Panc1 (cell line): ENCODE measurements around the gene RERGL. TPM values are rescaled to one million over a fixed set of nuclear protein-coding genes. Genes with fewer than 3 reads are reported as not detected.

Experiments
- ATAC-seq: fragments of 200-7000 bp; cut with Tn5 transposase; 2 replicates; pipeline ENCODE4 v1.9.1; 2020; ENCODE audit warnings: mild to moderate bottlenecking, moderate library complexity
- BruUV-seq: library from RNA; stranded (reverse); fragments of 400-500 nt; replicated peaks from 2 replicates; lab custom pipeline; 2021; lab: Mats Ljungman, UMichigan
- CTCF ChIA-PET: fragments of 300-600 bp; sonication (Branson Sonifier 250); formaldehyde crosslinking; loops from one replicate; lab custom pipeline; 2022; ENCODE audit warnings: antibody characterized with exemption; lab: Charles Lee
- POLR2A ChIA-PET: fragments of 300-600 bp; sonication (Branson Sonifier 250); formaldehyde crosslinking; loops from one replicate; lab custom pipeline; 2022; ENCODE audit warnings: antibody characterized with exemption; lab: Charles Lee
- DNase-seq: peaks from one replicate; pipeline ENCODE4 v3.0.0-alpha.2; 2010; ENCODE audit warnings: low read depth, low spot score
- H3K27ac ChIP-seq: 2 replicates; pipeline ENCODE4 v1.5.1; 2011; ENCODE audit warnings: mild to moderate bottlenecking, low read length, inconsistent platforms
- H3K27me3 ChIP-seq: fragments of 200-500 bp; sonication (Bioruptor generic); 2 replicates; pipeline ENCODE4 v1.6.0; 2014; ENCODE audit warnings: low read length, inconsistent platforms; ENCODE audit not compliant: control insufficient read depth, insufficient read depth
- H3K36me3 ChIP-seq: fragments of 200-500 bp; sonication (Bioruptor generic); 2 replicates; pipeline ENCODE4 v1.5.1; 2014; ENCODE audit warnings: inconsistent platforms, mild to moderate bottlenecking, low read length, moderate library complexity; ENCODE audit not compliant: control insufficient read depth, insufficient read depth
- H3K4me1 ChIP-seq: 2 replicates; pipeline ENCODE4 v1.5.1; 2011; ENCODE audit warnings: inconsistent platforms, mild to moderate bottlenecking, low read length, moderate library complexity; ENCODE audit not compliant: control insufficient read depth, insufficient read depth
- H3K4me3 ChIP-seq, 2 experiments: 2 replicates each; pipeline ENCODE4 v1.5.1; 2011 to 2012; ENCODE audit warnings: low read depth in 2 of 2, low read length in 2 of 2, mild to moderate bottlenecking in 2 of 2, inconsistent platforms in 1 of 2, moderate library complexity in 1 of 2
- H3K9me3 ChIP-seq: fragments of 200-500 bp; sonication (Bioruptor generic); 2 replicates; pipeline ENCODE4 v1.5.1; 2014; ENCODE audit warnings: low read depth, mild to moderate bottlenecking, inconsistent platforms, low read length, moderate library complexity; ENCODE audit not compliant: control insufficient read depth, insufficient read depth
- CTCF ChIP-seq: fragments of 450-650 bp; IDR thresholded peaks from 2 replicates; pipeline ENCODE4 v1.5.1; 2017; ENCODE audit warnings: mild to moderate bottlenecking
- POLR2AphosphoS5 ChIP-seq: IDR thresholded peaks from 2 replicates; pipeline ENCODE4 v1.6.1; 2012; ENCODE audit warnings: mild to moderate bottlenecking, low read depth, low read length, moderate library complexity
- REST ChIP-seq, 2 experiments: IDR thresholded peaks; 2 replicates each; pipeline ENCODE4 v1.6.1; 2011 to 2012; ENCODE audit warnings: low read depth in 2 of 2, control low read depth in 1 of 2, low read length in 1 of 2, mild to moderate bottlenecking in 1 of 2, moderate library complexity in 1 of 2; ENCODE audit not compliant: insufficient read depth in 1 of 2
- SIN3A ChIP-seq: IDR thresholded peaks from 2 replicates; pipeline ENCODE4 v1.6.1; 2012; ENCODE audit warnings: low read depth, mild to moderate bottlenecking, low read length, moderate library complexity, borderline replicate concordance; ENCODE audit not compliant: insufficient read depth
- TCF7L2 ChIP-seq: IDR thresholded peaks from 2 replicates; pipeline ENCODE4 v1.6.1; 2011; ENCODE audit warnings: mild to moderate bottlenecking, low read depth, low read length, inconsistent platforms
- in situ Hi-C: cut with HindIII; loops from 2 replicates; pipeline ENCODE4 v1.10.0; 2016; ENCODE audit warnings: low sequenced_read_pairs, low pct_unique_long_range_greater_than_20kb
- intact Hi-C: fragments of 100-400 bp; cut with micrococcal nuclease; formaldehyde crosslinking; loops from one replicate; pipeline ENCODE4 v1.10.0; 2022; ENCODE audit not compliant: unreplicated experiment
- total RNA-seq: library from RNA; stranded (reverse); gene quantifications from one replicate; pipeline ENCODE4 v1.2.1, GENCODE V29; 2021; ENCODE audit not compliant: unreplicated experiment

Gene RERGL
- total RNA-seq, 1 experiment from 2014 or later: not detected

GRCh38 chr12:18103624-18104023 lies 13.6 kb upstream of the RERGL start:
- no peak for TF ChIP-seq SIN3A
- no peak for TF ChIP-seq POLR2AphosphoS5
- no peak for TF ChIP-seq CTCF
- no peak for TF ChIP-seq TCF7L2
- no peak for TF ChIP-seq REST (IDR thresholded peaks at IDR 0.05; ENCODE audit: insufficient read depth in 1 of 2, low read depth in 2 of 2, low read length in 1 of 2)
- CTCF ChIA-PET: no interaction called here
- no peak overlapping the region for H3K27ac ChIP-seq

GRCh38 chr12:18101043-18101442 lies 11.1 kb upstream of the RERGL start:
- no TSS peak for BruUV-seq
- no peak overlapping the region for H3K4me3 ChIP-seq
- H3K9me3 ChIP-seq: no peaks in the 10 kb centered on the region; the same call in 1 of the 2 replicates
- no peaks in the 10 kb centered on the region for H3K4me1 ChIP-seq
- no peak overlapping the region for H3K27ac ChIP-seq
- no peak for DNase-seq
- H3K36me3 ChIP-seq: no peaks in the 10 kb centered on the region
- no peak for TF ChIP-seq SIN3A
- TF ChIP-seq TCF7L2: no peak
- TF ChIP-seq CTCF: no peak
- no peak for TF ChIP-seq REST (IDR thresholded peaks at IDR 0.05; ENCODE audit: insufficient read depth in 1 of 2, low read depth in 2 of 2, low read length in 1 of 2)
- TF ChIP-seq POLR2AphosphoS5: no peak
- ChIA-PET CTCF (no interaction called here), POLR2A (no interaction called here)
- in situ Hi-C loops: no loop called here
- H3K27me3 ChIP-seq: no peaks in the 10 kb centered on the region
- no peak for ATAC-seq
- intact Hi-C loops: no loop called here

More at GRCh38 chr12:18103624-18104023, 13.6 kb upstream of the RERGL start:
- POLR2A ChIA-PET: interaction anchor here (0.6 kb wide), 1 partner anchor 158 kb away, joined by 4 read pairs; the partner anchor contains the start of gene PIK3C2G
- Histone ChIP-seq H3K36me3 (no peaks in the 10 kb centered on the region), H3K27me3 (no peaks in the 10 kb centered on the region), H3K4me1 (no peaks in the 10 kb centered on the region), H3K9me3 (no peaks in the 10 kb centered on the region), H3K4me3 (no peak overlapping the region)
- in situ Hi-C loops (no loop called here), intact Hi-C loops (no loop called here)
- ATAC-seq (no peak), DNase-seq (no peak)
- BruUV-seq: no TSS peak
